ENCODE data around the gene RDX.

GRCh38 chr11:110134110-110134509 lies 162.3 kb downstream of the RDX start:
- TF ChIP-seq CTCF (IDR thresholded peaks at IDR 0.05) (no peak), POLR2A (IDR thresholded peaks at IDR 0.05) (no peak)
